H1 (cell line): ENCODE results near the gene ENDOG. TPM values are rescaled to one million over a fixed set of nuclear protein-coding genes. Genes with fewer than 3 reads are reported as not detected.

ENCODE experiments used
- CTCF ChIA-PET: fragments of 300-600 bp; sonication (Branson Sonifier 250); formaldehyde crosslinking; loops from one replicate; lab custom pipeline; 2021; ENCODE audit not compliant: partially characterized antibody; lab: Charles Lee
- POLR2A ChIA-PET: fragments of 300-600 bp; sonication (Branson Sonifier 250); formaldehyde crosslinking; loops from one replicate; lab custom pipeline; 2021; ENCODE audit warnings: inconsistent platforms; ENCODE audit not compliant: partially characterized antibody; lab: Charles Lee
- DNase-seq, 2 experiments: peaks; one replicate each; pipeline versions ENCODE4 v3.0.0 to v3.0.0-alpha.2; 2010 to 2022; ENCODE audit warnings: low spot score in 2 of 2, low read depth in 1 of 2, mixed read lengths in 1 of 2
- FAIRE-seq: peaks from 2 replicates; lab custom pipeline; 2011; peaks lifted over from hg19 to GRCh38; lab: Jason Lieb, UNC
- H2AFZ ChIP-seq: 2 replicates; pipeline ENCODE4 v1.8.1; 2012; ENCODE audit warnings: low read length, inconsistent platforms
- H2AK5ac ChIP-seq: 2 replicates; pipeline ENCODE4 v1.6.1; 2013; ENCODE audit warnings: low read depth, low read length
- H2BK120ac ChIP-seq: replicated peaks from 2 replicates; pipeline ENCODE3; 2013; ENCODE audit warnings: low read depth, low read length, inconsistent platforms
- H2BK12ac ChIP-seq: 2 replicates; pipeline ENCODE4 v1.6.1; 2013; ENCODE audit warnings: low read depth, low read length
- H2BK15ac ChIP-seq: 2 replicates; pipeline ENCODE4 v1.6.1; 2013; ENCODE audit warnings: low read length
- H2BK20ac ChIP-seq: 2 replicates; pipeline ENCODE4 v1.6.1; 2013; ENCODE audit warnings: low read length
- H2BK5ac ChIP-seq: 2 replicates; pipeline ENCODE4 v1.6.1; 2013; ENCODE audit warnings: low read depth, low read length
- H3K14ac ChIP-seq: 2 replicates; pipeline ENCODE4 v1.6.1; 2013; ENCODE audit warnings: inconsistent platforms; ENCODE audit not compliant: insufficient read length
- H3K18ac ChIP-seq: 2 replicates; pipeline ENCODE4 v1.6.1; 2013; ENCODE audit warnings: low read length; ENCODE audit errors: extremely low read depth
- H3K23ac ChIP-seq: 2 replicates; pipeline ENCODE4 v1.6.1; 2013; ENCODE audit warnings: inconsistent platforms; ENCODE audit not compliant: insufficient read length
- H3K23me2 ChIP-seq: 2 replicates; pipeline ENCODE4 v1.6.1; 2013; ENCODE audit warnings: low read depth, low read length
- H3K27ac ChIP-seq: 2 replicates; pipeline ENCODE4 v1.6.1; 2011; ENCODE audit warnings: low read depth, low read length, inconsistent platforms
- H3K27me3 ChIP-seq, 4 experiments: replicated peaks in 1 of 4; 1 replicate in 1 of 4; 2 replicates in 3 of 4; pipeline versions ENCODE4 v1.6.1 to v1.8.1; 2011 to 2013; ENCODE audit warnings: low read length in 3 of 4, mild to moderate bottlenecking in 3 of 4, inconsistent platforms in 2 of 4, mixed read lengths in 2 of 4, moderate library complexity in 1 of 4; ENCODE audit not compliant: control insufficient read depth in 3 of 4, insufficient read depth in 3 of 4; ENCODE audit errors: extremely low read depth in 1 of 4
- H3K36me3 ChIP-seq, 4 experiments: 2 replicates each; pipeline versions ENCODE4 v1.6.1 to v1.8.1; 2011 to 2013; ENCODE audit warnings: mild to moderate bottlenecking in 4 of 4, low read length in 3 of 4, moderate library complexity in 2 of 4, control low read depth in 1 of 4, inconsistent platforms in 1 of 4; ENCODE audit not compliant: insufficient read depth in 4 of 4, control insufficient read depth in 2 of 4
- H3K4ac ChIP-seq: replicated peaks from 2 replicates; pipeline ENCODE3; 2013; ENCODE audit warnings: low read length, low read depth, mixed read lengths, inconsistent platforms; ENCODE audit not compliant: insufficient read length
- H3K4me1 ChIP-seq, 4 experiments: replicated peaks in 1 of 4; 1 replicate in 1 of 4; 2 replicates in 3 of 4; pipeline versions ENCODE4 v1.6.1 to v1.8.1; 2011 to 2013; ENCODE audit warnings: low read length in 3 of 4, inconsistent platforms in 2 of 4, mixed read lengths in 1 of 4; ENCODE audit not compliant: insufficient read depth in 4 of 4, control insufficient read depth in 3 of 4
- H3K4me2 ChIP-seq, 2 experiments: 2 replicates each; pipeline versions ENCODE4 v1.6.1 to v1.8.1; 2011 to 2013; ENCODE audit warnings: low read depth in 2 of 2, low read length in 2 of 2, control low read depth in 1 of 2, inconsistent platforms in 1 of 2, mild to moderate bottlenecking in 1 of 2; ENCODE audit not compliant: insufficient read depth in 1 of 2
- H3K4me3 ChIP-seq, 4 experiments: fragments of 200-600, 300-600 bp in 1 of 4; sonication (generic), shearing (Covaris generic), sonication (Bioruptor Twin) in 1 of 4; 2 replicates each; pipeline versions ENCODE4 v1.5.1 to v1.8.1; 2011 to 2016; ENCODE audit warnings: low read length in 4 of 4, low read depth in 3 of 4, control low read depth in 2 of 4, inconsistent platforms in 2 of 4, mild to moderate bottlenecking in 2 of 4, mixed read lengths in 1 of 4, moderate library complexity in 1 of 4; ENCODE audit not compliant: insufficient read depth in 2 of 4; ENCODE audit errors: extremely low read depth in 1 of 4
- H3K56ac ChIP-seq: replicated peaks from 2 replicates; pipeline ENCODE3; 2013; ENCODE audit warnings: low read depth, mild to moderate bottlenecking, mixed read lengths, low read length, inconsistent platforms; ENCODE audit not compliant: insufficient read length
- H3K79me1 ChIP-seq: 2 replicates; pipeline ENCODE4 v1.6.1; 2013; ENCODE audit warnings: low read depth, low read length, control low read depth
- H3K79me2 ChIP-seq, 2 experiments: 2 replicates each; pipeline versions ENCODE4 v1.6.1 to v1.8.1; 2012 to 2013; ENCODE audit warnings: low read length in 2 of 2, mild to moderate bottlenecking in 2 of 2, inconsistent platforms in 1 of 2; ENCODE audit not compliant: insufficient read depth in 2 of 2, control insufficient read depth in 1 of 2
- H3K9ac ChIP-seq, 4 experiments: replicated peaks in 1 of 4; 1 replicate in 1 of 4; 2 replicates in 3 of 4; pipeline versions ENCODE4 v1.6.1 to v1.8.1; 2011 to 2013; ENCODE audit warnings: low read depth in 3 of 4, low read length in 3 of 4, control low read depth in 2 of 4, mild to moderate bottlenecking in 2 of 4, moderate library complexity in 2 of 4, inconsistent platforms in 1 of 4; ENCODE audit errors: extremely low read depth in 1 of 4
- H3K9me3 ChIP-seq, 2 experiments: 2 replicates each; pipeline versions ENCODE4 v1.6.1 to v1.8.1; 2012 to 2013; ENCODE audit warnings: mild to moderate bottlenecking in 2 of 2, moderate library complexity in 2 of 2, control low read depth in 1 of 2, inconsistent platforms in 1 of 2, low read depth in 1 of 2, low read length in 1 of 2, mixed read lengths in 1 of 2; ENCODE audit not compliant: insufficient read depth in 2 of 2
- H4K20me1 ChIP-seq, 2 experiments: replicated peaks in 1 of 2; 2 replicates each; pipeline versions ENCODE3 to v1.8.1; 2011 to 2013; ENCODE audit warnings: inconsistent platforms in 2 of 2, low read length in 2 of 2, mild to moderate bottlenecking in 1 of 2; ENCODE audit not compliant: insufficient read depth in 2 of 2, control insufficient read depth in 1 of 2
- H4K5ac ChIP-seq: 2 replicates; pipeline ENCODE4 v1.6.1; 2013; ENCODE audit warnings: low read length, low read depth, mixed read lengths, inconsistent platforms; ENCODE audit not compliant: insufficient read length
- H4K8ac ChIP-seq: 2 replicates; pipeline ENCODE4 v1.8.0; 2013; ENCODE audit warnings: mild to moderate bottlenecking, moderate library complexity, low read length, inconsistent platforms; ENCODE audit not compliant: insufficient read depth; ENCODE audit errors: extremely low read depth
- H4K91ac ChIP-seq: replicated peaks from 2 replicates; pipeline ENCODE3; 2013; ENCODE audit warnings: low read length, mixed read lengths, inconsistent platforms; ENCODE audit not compliant: insufficient read length
- ATF2 ChIP-seq: IDR thresholded peaks from 2 replicates; pipeline ENCODE4 v1.6.1; 2012; ENCODE audit warnings: low read length, inconsistent platforms
- JUN ChIP-seq: IDR thresholded peaks from 2 replicates; pipeline ENCODE4 v1.6.1; 2011; ENCODE audit warnings: low read depth, mild to moderate bottlenecking, improper control_type of control experiment, low read length
- MAFK ChIP-seq: IDR thresholded peaks from 2 replicates; pipeline ENCODE4 v1.6.1; 2012; ENCODE audit warnings: low read depth, mild to moderate bottlenecking, improper control_type of control experiment, low read length
- RBBP5 ChIP-seq: IDR thresholded peaks from 2 replicates; pipeline ENCODE4 v1.7.1; 2012; ENCODE audit warnings: low read depth, mild to moderate bottlenecking, inconsistent platforms, low read length, moderate library complexity, borderline replicate concordance
- SP1 ChIP-seq: IDR thresholded peaks from 2 replicates; pipeline ENCODE4 v1.6.1; 2011; ENCODE audit warnings: low read depth, low read length
- SUZ12 ChIP-seq: fragments of 200-600 bp; sonication (generic); IDR thresholded peaks from 2 replicates; pipeline ENCODE4 v1.6.1; 2012; ENCODE audit warnings: mild to moderate bottlenecking, inconsistent platforms, low read length, moderate library complexity, mixed read lengths
- whole genome bisulfite sequencing, 2 experiments: shearing (Covaris generic) in 1 of 2; methylation state at CpG; one replicate each; pipeline versions ENCODE4 v1.1.6 to v1.1.7; 2013 to 2015; ENCODE audit warnings: low lambda C conversion rate in 2 of 2, mixed read lengths in 2 of 2, inconsistent platforms in 1 of 2, low coverage in 1 of 2, missing lambda C conversion rate in 1 of 2; ENCODE audit not compliant: insufficient replicate concordance in 2 of 2, insufficient coverage in 1 of 2, insufficient read length in 1 of 2; ENCODE audit errors: extremely low coverage in 1 of 2, missing lambda C conversion rate in 1 of 2; 5-methylcytosine and 5-hydroxymethylcytosine counted together
- polyA plus RNA-seq, 7 experiments: library from polyadenylated mRNA; depleted of rRNA in 3 of 7; stranded (reverse) in 5 of 7; unstranded in 2 of 7; fragments of >200 nt in 5 of 7; fragments of 200-250 nt in 2 of 7; gene quantifications; 1 replicate in 5 of 7; 2 replicates in 1 of 7; 4 replicates in 1 of 7; pipeline versions ENCODE4 v1.2.1 to v1.2.3, GENCODE V29; 2011 to 2013; ENCODE audit warnings: missing spikeins in 2 of 7, mixed read lengths in 2 of 7
- total RNA-seq: library from RNA; stranded (reverse); fragmentation: NEBNext Ultra II Directional; extraction: Animal tissue kit (Norgen Biotek cat#: 25700); gene quantifications from 2 replicates; pipeline ENCODE4 v1.2.1, GENCODE V29; 2021

Gene ENDOG
- total and polyA plus RNA-seq, 2 of the 8 experiments (the other 6 are each of a cell fraction or from before 2014, with no cell fraction given) = 17.5 to 23.4 TPM

- no peaks in the 10 kb centered on the region for H3K23me2 ChIP-seq
- H3K4me3 ChIP-seq = no peak overlapping the region
- no peak overlapping the region for H2BK20ac ChIP-seq
- POLR2A ChIA-PET = interaction anchor here (0.6 to 4.6 kb wide), 6 partner anchors 10 to 197 kb away, joined by 3 to 37 read pairs (median 4); partner anchors contain the start of gene ENDOG
- no peak overlapping the region for H3K56ac ChIP-seq
- no peak overlapping the region for H4K8ac ChIP-seq
- no peaks in the 10 kb centered on the region for H3K4me1 ChIP-seq
- H3K79me2 ChIP-seq = no peaks in the 10 kb centered on the region
- no peak overlapping the region for H3K23ac ChIP-seq
- no peak overlapping the region for H2BK5ac ChIP-seq
- H4K5ac ChIP-seq = no peak overlapping the region
- H2AFZ ChIP-seq = no peak overlapping the region
- WGBS, 2 experiments = 90% methylated on average over 12 of the region's 12 CpGs; no CpG with 5 or more reads in 1 of the 2 experiments
- no peak overlapping the region for H3K27ac ChIP-seq
- no peak overlapping the region for H2BK12ac ChIP-seq
- no peak overlapping the region for H3K14ac ChIP-seq
- peaks cover 0 to 4% of the 10 kb centered on the region in 2 experiments for H4K20me1 ChIP-seq
- no peaks in the 10 kb centered on the region for H3K79me1 ChIP-seq
- H3K27me3 ChIP-seq = no peaks in the 10 kb centered on the region
- H2BK120ac ChIP-seq = no peak overlapping the region
- CTCF ChIA-PET = interaction anchor here (0.6 to 2.5 kb wide), 9 partner anchors 9 to 501 kb away, joined by 3 to 11 read pairs (median 5); partner anchors contain the start of gene ENDOG
- no peak for FAIRE-seq
- no peaks in the 10 kb centered on the region for H3K9me3 ChIP-seq
- H3K4me2 ChIP-seq = no peak overlapping the region
- H2AK5ac ChIP-seq = no peak overlapping the region
- no peak overlapping the region for H2BK15ac ChIP-seq
- no peak overlapping the region for H3K4ac ChIP-seq
- peaks cover 2 to 10% (median 7%) of the 10 kb centered on the region in 4 experiments; a peak in 6 of 8 replicates for H3K36me3 ChIP-seq
- H3K9ac ChIP-seq = no peak overlapping the region
- no peak overlapping the region for H3K18ac ChIP-seq
- TF ChIP-seq MAFK = no peak
- TF ChIP-seq SUZ12 = no peak
- no peak for TF ChIP-seq SP1
- TF ChIP-seq RBBP5 = no peak
- no peak for TF ChIP-seq ATF2
- no peak for TF ChIP-seq JUN
- no peak for DNase-seq
- H4K91ac ChIP-seq = no peak overlapping the region
Observed at GRCh38 chr9:128809036-128809599, 9.2 kb upstream of the ENDOG start.
